ENCODE measurements around the gene DNAI1. TPM values are rescaled to one million over a fixed set of nuclear protein-coding genes. Genes with fewer than 3 reads are reported as not detected.
A peak's percentile ranks its signal among the peaks of the same experiment; 100 is the strongest.
"Not testable (repeated sequence)": the region's sequence is repeated elsewhere in the genome, so short reads cannot be mapped to it uniquely, and the experiment has no call there.

The DNAI1 gene
- total RNA-seq, 1 experiment from 2014 or later = 1.1 TPM

DNA sequence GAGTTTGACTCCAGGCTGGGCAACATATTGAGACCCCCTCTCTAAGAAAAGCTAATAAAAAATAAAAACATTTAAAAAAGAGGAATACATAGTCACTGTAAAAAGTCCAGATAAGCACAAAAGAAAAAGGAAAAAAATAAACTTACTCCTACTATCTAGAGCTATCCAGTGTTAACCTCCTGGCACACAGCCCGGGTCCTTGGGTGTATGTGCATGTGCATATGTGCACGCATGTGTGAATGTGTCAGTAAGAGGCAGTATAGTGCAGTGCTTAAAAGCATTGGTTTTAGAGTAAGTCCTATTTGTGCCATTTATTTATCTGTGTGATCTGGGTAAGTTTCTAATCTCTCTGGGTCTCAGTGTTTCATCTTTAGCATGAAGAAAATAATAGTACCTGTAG lies 26.9 kb upstream of the DNAI1 start (continued):
- no peak for TF ChIP-seq SRF (IDR thresholded peaks at IDR 0.05; ENCODE audit: low read depth)
- TF ChIP-seq EZH2 (IDR thresholded peaks at IDR 0.05) = no peak
- TF ChIP-seq, protein P1, sequence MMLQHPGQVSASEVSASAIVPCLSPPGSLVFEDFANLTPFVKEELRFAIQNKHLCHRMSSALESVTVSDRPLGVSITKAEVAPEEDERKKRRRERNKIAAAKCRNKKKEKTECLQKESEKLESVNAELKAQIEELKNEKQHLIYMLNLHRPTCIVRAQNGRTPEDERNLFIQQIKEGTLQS (IDR thresholded peaks at IDR 0.05) = no peak

DNA sequence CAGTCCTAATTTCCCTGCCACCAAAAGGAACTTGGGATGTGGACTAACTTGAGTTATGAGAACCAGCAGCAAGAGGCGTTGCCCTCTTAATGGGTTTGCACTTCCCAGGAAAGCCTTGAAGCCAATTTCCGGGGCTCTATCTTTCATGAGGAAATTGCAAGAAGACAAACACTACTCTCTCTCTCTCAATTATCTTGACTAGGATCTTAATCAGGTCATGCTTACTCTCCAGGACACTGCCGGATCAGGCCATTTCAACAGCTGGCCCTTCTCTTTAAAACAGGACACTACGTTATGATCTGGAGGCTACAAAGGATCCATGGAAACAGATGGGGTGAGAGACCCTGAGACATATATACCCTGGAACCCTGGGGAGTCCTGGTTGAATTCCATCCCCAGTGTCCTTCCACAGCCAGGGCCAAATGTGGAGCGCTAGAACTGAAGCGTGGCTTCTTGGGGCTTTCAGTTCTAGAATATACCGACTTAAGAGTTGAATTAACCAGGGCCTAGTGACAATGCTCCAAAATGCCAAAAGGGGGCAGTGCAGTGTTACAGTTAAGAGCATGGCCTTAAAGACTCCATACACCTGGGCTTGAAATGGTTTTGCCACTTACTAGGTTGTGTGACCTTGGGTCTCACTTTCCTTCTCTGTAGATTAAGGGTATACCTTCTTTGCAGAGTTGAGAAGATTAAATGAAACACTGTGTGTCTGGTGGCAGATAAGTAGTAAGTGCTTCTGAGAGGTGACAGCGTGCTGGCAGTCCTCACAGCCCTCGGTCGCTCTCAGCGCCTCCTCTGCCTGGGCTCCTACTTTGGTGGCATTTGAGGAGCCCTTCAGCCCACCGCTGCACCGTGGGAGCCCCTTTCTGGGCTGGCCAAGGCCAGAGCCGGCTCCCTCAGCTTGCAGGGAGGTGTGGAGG lies 21.3 kb upstream of the DNAI1 start:
- RAD21 ChIA-PET (ENCODE audit: low non-redundant PET in 1 of 2, low total read pairs in 2 of 2, uncharacterized antibody in 2 of 2, unreplicated experiment in 2 of 2) = no interaction called here
- Histone ChIP-seq H3K27ac (ENCODE audit: low read depth, low read length) (no peak overlapping the region), H3K4me2 (ENCODE audit: low read length) (no peak overlapping the region), H3K9me2 (ENCODE audit: insufficient read depth) (no peaks in the 10 kb centered on the region), H2AFZ (ENCODE audit: low read depth, low read length, poor library complexity, severe bottlenecking) (no peak overlapping the region), H3K9me3 (ENCODE audit: control insufficient read depth in 1 of 2, insufficient read depth in 1 of 2, low read depth in 1 of 2, low read length in 2 of 2) (no peaks in the 10 kb centered on the region), H3K79me2 (ENCODE audit: insufficient read depth, low read length) (no peaks in the 10 kb centered on the region; the same call in 1 of the 2 replicates), H3K36me3 (ENCODE audit: control insufficient read depth in 1 of 2, insufficient read depth in 2 of 2, low read length in 2 of 2) (no peaks in the 10 kb centered on the region), H3K4me3 (replicated peaks in 1 of 2; ENCODE audit: low read depth in 1 of 2, low read length in 2 of 2) (no peak overlapping the region), H4K20me1 (ENCODE audit: insufficient read depth) (no peaks in the 10 kb centered on the region), H3K4me1 (ENCODE audit: control insufficient read depth in 1 of 2, insufficient read depth in 2 of 2, low read length in 2 of 2) (no peaks in the 10 kb centered on the region; a peak in 1 of 4 replicates), H3K27me3 (ENCODE audit: insufficient read depth, low read length) (no peaks in the 10 kb centered on the region), H3K9ac (ENCODE audit: low read length) (no peak overlapping the region)
- POLR2A ChIA-PET = no interaction called here
- intact Hi-C loops (cut with micrococcal nuclease) = loop anchor here (1.0 kb wide), 3 partner anchors 63 to 154 kb away; no protein-coding TSS in a partner anchor
- no TSS peak for BruUV-seq (replicated peaks)
- CTCF ChIA-PET = interaction anchor here (1.4 to 2.3 kb wide), 3 partner anchors 111 to 155 kb away, joined by 5 to 7 read pairs (median 7); no protein-coding TSS in a partner anchor
- TF ChIP-seq, protein P2, sequence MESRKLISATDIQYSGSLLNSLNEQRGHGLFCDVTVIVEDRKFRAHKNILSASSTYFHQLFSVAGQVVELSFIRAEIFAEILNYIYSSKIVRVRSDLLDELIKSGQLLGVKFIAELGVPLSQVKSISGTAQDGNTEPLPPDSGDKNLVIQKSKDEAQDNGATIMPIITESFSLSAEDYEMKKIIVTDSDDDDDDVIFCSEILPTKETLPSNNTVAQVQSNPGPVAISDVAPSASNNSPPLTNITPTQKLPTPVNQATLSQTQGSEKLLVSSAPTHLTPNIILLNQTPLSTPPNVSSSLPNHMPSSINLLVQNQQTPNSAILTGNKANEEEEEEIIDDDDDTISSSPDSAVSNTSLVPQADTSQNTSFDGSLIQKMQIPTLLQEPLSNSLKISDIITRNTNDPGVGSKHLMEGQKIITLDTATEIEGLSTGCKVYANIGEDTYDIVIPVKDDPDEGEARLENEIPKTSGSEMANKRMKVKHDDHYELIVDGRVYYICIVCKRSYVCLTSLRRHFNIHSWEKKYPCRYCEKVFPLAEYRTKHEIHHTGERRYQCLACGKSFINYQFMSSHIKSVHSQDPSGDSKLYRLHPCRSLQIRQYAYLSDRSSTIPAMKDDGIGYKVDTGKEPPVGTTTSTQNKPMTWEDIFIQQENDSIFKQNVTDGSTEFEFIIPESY (IDR thresholded peaks at IDR 0.05; ENCODE audit: extremely low read depth, insufficient replicate concordance, low read length) = no peak
- TF ChIP-seq, protein P3, sequence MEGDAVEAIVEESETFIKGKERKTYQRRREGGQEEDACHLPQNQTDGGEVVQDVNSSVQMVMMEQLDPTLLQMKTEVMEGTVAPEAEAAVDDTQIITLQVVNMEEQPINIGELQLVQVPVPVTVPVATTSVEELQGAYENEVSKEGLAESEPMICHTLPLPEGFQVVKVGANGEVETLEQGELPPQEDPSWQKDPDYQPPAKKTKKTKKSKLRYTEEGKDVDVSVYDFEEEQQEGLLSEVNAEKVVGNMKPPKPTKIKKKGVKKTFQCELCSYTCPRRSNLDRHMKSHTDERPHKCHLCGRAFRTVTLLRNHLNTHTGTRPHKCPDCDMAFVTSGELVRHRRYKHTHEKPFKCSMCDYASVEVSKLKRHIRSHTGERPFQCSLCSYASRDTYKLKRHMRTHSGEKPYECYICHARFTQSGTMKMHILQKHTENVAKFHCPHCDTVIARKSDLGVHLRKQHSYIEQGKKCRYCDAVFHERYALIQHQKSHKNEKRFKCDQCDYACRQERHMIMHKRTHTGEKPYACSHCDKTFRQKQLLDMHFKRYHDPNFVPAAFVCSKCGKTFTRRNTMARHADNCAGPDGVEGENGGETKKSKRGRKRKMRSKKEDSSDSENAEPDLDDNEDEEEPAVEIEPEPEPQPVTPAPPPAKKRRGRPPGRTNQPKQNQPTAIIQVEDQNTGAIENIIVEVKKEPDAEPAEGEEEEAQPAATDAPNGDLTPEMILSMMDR (IDR thresholded peaks at IDR 0.05 in 2 of 3, conservative IDR thresholded peaks at IDR 0.05 in 1 of 3; ENCODE audit: borderline replicate concordance in 1 of 3, insufficient read depth in 1 of 3, low read depth in 2 of 3, low read length in 2 of 3) = peak; percentile 75 to 90 (median 82)
- TF ChIP-seq EZH2 (IDR thresholded peaks at IDR 0.05) (no peak), RAD21 (IDR thresholded peaks at IDR 0.05; ENCODE audit: low read depth) (peak; percentile 93)
- ATAC-seq = peak; percentile 96
- DNase-seq (ENCODE audit: low read depth, low spot score) = peak; percentile 67

DNA sequence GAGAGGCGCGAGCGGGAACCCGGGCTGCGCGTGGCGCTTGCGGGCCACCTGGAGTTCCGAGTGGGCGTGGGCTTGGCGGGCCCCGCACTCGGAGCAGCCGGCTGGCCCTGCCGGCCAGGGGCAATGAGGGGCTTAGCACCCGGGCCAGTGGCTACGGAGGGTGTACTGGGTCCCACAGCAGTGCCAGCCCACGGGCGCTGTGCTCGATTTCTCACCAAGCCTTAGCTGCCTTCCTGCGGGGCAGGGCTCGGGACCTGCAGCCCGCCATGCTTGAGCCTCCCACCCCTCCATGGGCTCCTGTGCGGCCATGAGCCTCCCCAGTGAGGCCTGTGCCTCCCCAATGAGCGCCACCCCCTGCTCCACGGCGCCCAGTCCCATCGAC lies 20.7 kb upstream of the DNAI1 start:
- H3K9me3 ChIP-seq (ENCODE audit: control insufficient read depth in 1 of 2, insufficient read depth in 1 of 2, low read depth in 1 of 2, low read length in 2 of 2); H3K4me1 ChIP-seq (ENCODE audit: control insufficient read depth in 1 of 2, insufficient read depth in 2 of 2, low read length in 2 of 2); BruUV-seq (replicated peaks); H3K4me2 ChIP-seq (ENCODE audit: low read length); DNase-seq (ENCODE audit: low read depth, low spot score); H4K20me1 ChIP-seq (ENCODE audit: insufficient read depth); H3K9ac ChIP-seq (ENCODE audit: low read length); H3K4me3 ChIP-seq (replicated peaks in 1 of 2; ENCODE audit: low read depth in 1 of 2, low read length in 2 of 2); H2AFZ ChIP-seq (ENCODE audit: low read depth, low read length, poor library complexity, severe bottlenecking); H3K27ac ChIP-seq (ENCODE audit: low read depth, low read length); ATAC-seq; H3K36me3 ChIP-seq (ENCODE audit: control insufficient read depth in 1 of 2, insufficient read depth in 2 of 2, low read length in 2 of 2); H3K9me2 ChIP-seq (ENCODE audit: insufficient read depth); POLR2A ChIA-PET; H3K27me3 ChIP-seq (ENCODE audit: insufficient read depth, low read length); H3K79me2 ChIP-seq (ENCODE audit: insufficient read depth, low read length): not testable (repeated sequence)
- RAD21 ChIA-PET (ENCODE audit: low non-redundant PET in 1 of 2, low total read pairs in 2 of 2, uncharacterized antibody in 2 of 2, unreplicated experiment in 2 of 2) = interaction anchor here in 1 of 2 experiments (1.3 kb wide), 1 partner anchor 154 kb away, joined by 3 read pairs; no protein-coding TSS in a partner anchor
- CTCF ChIA-PET = interaction anchor here (1.4 to 1.8 kb wide), 4 partner anchors 25 to 166 kb away, joined by 3 to 7 read pairs (median 5); no protein-coding TSS in a partner anchor
- intact Hi-C loops (cut with micrococcal nuclease) = loop anchor here (1.0 kb wide), 3 partner anchors 62 to 153 kb away; no protein-coding TSS in a partner anchor
